OCI-LY1 (cell line): ENCODE data around the gene CLDN5.

Experiments
- H2AFZ ChIP-seq: fragments of 200-600 bp; sonication (generic), shearing (Covaris generic); 2 replicates; pipeline ENCODE4 v1.6.0; 2014; ENCODE audit warnings: antibody characterized with exemption, mild to moderate bottlenecking, low read length
- H3F3A ChIP-seq: fragments of 200-600 bp; sonication (generic), shearing (Covaris generic); 2 replicates; pipeline ENCODE4 v1.6.0; 2014; ENCODE audit warnings: mild to moderate bottlenecking, antibody characterized with exemption, low read length, moderate library complexity; ENCODE audit not compliant: insufficient read depth
- H3K27ac ChIP-seq: fragments of 200-600 bp; sonication (generic); 2 replicates; pipeline ENCODE4 v1.5.1; 2014; ENCODE audit warnings: low read length, mixed run types, mild to moderate bottlenecking, low read depth; ENCODE audit not compliant: poor library complexity, severe bottlenecking
- H3K27me3 ChIP-seq: fragments of 200-600 bp; sonication (generic); 2 replicates; pipeline ENCODE4 v1.6.0; 2014; ENCODE audit warnings: antibody characterized with exemption, mild to moderate bottlenecking, low read length, moderate library complexity; ENCODE audit not compliant: insufficient read depth
- H3K36me3 ChIP-seq: fragments of 200-600 bp; sonication (generic); 2 replicates; pipeline ENCODE4 v1.6.1; 2014; ENCODE audit warnings: mild to moderate bottlenecking, antibody characterized with exemption, low read length, moderate library complexity, mixed read lengths; ENCODE audit not compliant: insufficient read depth
- H3K4me1 ChIP-seq: fragments of 200-600 bp; sonication (generic); 2 replicates; pipeline ENCODE4 v1.5.1; 2014; ENCODE audit warnings: mild to moderate bottlenecking, low read length, moderate library complexity; ENCODE audit not compliant: insufficient read depth, severe bottlenecking
- H3K4me2 ChIP-seq: fragments of 200-600 bp; sonication (generic), shearing (Covaris generic); 2 replicates; pipeline ENCODE4 v1.6.1; 2014; ENCODE audit warnings: low read length
- H3K4me3 ChIP-seq: fragments of 200-600 bp; sonication (generic); 2 replicates; pipeline ENCODE4 v1.5.1; 2014; ENCODE audit warnings: low read length, low read depth, mild to moderate bottlenecking, mixed read lengths; ENCODE audit not compliant: poor library complexity, severe bottlenecking
- H3K79me2 ChIP-seq: fragments of 200-600 bp; shearing (Covaris generic); 2 replicates; pipeline ENCODE4 v1.6.1; 2016; ENCODE audit warnings: mixed run types, low read length, mixed read lengths; ENCODE audit not compliant: insufficient read depth
- H3K9ac ChIP-seq: fragments of 200-600 bp; sonication (generic), shearing (Covaris generic); 2 replicates; pipeline ENCODE4 v1.6.1; 2014; ENCODE audit warnings: mild to moderate bottlenecking, low read length, mixed read lengths
- H3K9me2 ChIP-seq: fragments of 200-600 bp; sonication (generic), shearing (Covaris generic); 2 replicates; pipeline ENCODE4 v1.6.1; 2014; ENCODE audit warnings: low read depth, mild to moderate bottlenecking, low read length, mixed read lengths
- H3K9me3 ChIP-seq: fragments of 200-600 bp; shearing (Covaris generic); 2 replicates; pipeline ENCODE4 v1.6.1; 2014; ENCODE audit warnings: low read length, mixed read lengths
- H4K20me1 ChIP-seq: fragments of 200-600 bp; sonication (generic), shearing (Covaris generic); 2 replicates; pipeline ENCODE4 v1.6.0; 2016; ENCODE audit warnings: mild to moderate bottlenecking, low read length; ENCODE audit not compliant: insufficient read depth
- EZH2 ChIP-seq: fragments of 200-600 bp; sonication (generic), shearing (Covaris generic); IDR thresholded peaks from 2 replicates; pipeline ENCODE4 v1.8.0; 2017; ENCODE audit warnings: borderline replicate concordance, mixed run types, mild to moderate bottlenecking, antibody characterized with exemption, low read length, moderate library complexity, mixed read lengths
- TF ChIP-seq, protein P1 (sequence below): fragments of 200-600 bp; sonication (generic), shearing (Covaris generic); IDR thresholded peaks from 2 replicates; pipeline ENCODE4 v1.5.1; 2017; ENCODE audit warnings: mild to moderate bottlenecking, antibody characterized with exemption, low read length, moderate library complexity, mixed read lengths

CLDN5 gene

DNA sequence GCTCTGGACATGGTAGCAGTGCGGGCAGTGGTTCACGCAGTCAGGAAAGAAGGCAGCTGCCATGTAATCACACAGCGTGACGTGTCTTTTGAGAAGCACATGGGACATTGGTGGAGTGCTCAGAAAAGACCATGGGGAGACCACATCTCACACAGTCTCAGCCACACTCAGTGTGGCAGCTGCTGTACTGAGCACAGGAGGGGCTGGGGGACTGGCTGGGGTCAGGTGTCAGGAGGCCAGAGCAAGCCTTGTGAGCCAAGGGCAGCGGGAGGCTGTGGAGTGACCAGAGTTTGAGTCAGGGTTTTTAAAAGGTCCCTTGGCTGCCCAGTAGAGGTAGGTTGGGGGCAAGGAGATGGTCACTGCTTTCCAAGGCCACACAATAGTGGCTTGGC is 18.5 kb downstream of the CLDN5 start:
- Histone ChIP-seq H3K27ac (no peak overlapping the region), H3K79me2 (no peaks in the 10 kb centered on the region), H3K4me1 (no peaks in the 10 kb centered on the region), H3K4me2 (no peak overlapping the region), H3K36me3 (peaks cover 44% of the 10 kb centered on the region), H3K27me3 (no peaks in the 10 kb centered on the region), H3K9me2 (no peaks in the 10 kb centered on the region), H3K9ac (no peak overlapping the region), H2AFZ (no peak overlapping the region), H3K9me3 (no peaks in the 10 kb centered on the region), H4K20me1 (no peaks in the 10 kb centered on the region), H3K4me3 (no peak overlapping the region), H3F3A (no peaks in the 10 kb centered on the region)
- TF ChIP-seq, protein P1, sequence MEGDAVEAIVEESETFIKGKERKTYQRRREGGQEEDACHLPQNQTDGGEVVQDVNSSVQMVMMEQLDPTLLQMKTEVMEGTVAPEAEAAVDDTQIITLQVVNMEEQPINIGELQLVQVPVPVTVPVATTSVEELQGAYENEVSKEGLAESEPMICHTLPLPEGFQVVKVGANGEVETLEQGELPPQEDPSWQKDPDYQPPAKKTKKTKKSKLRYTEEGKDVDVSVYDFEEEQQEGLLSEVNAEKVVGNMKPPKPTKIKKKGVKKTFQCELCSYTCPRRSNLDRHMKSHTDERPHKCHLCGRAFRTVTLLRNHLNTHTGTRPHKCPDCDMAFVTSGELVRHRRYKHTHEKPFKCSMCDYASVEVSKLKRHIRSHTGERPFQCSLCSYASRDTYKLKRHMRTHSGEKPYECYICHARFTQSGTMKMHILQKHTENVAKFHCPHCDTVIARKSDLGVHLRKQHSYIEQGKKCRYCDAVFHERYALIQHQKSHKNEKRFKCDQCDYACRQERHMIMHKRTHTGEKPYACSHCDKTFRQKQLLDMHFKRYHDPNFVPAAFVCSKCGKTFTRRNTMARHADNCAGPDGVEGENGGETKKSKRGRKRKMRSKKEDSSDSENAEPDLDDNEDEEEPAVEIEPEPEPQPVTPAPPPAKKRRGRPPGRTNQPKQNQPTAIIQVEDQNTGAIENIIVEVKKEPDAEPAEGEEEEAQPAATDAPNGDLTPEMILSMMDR: no peak

DNA sequence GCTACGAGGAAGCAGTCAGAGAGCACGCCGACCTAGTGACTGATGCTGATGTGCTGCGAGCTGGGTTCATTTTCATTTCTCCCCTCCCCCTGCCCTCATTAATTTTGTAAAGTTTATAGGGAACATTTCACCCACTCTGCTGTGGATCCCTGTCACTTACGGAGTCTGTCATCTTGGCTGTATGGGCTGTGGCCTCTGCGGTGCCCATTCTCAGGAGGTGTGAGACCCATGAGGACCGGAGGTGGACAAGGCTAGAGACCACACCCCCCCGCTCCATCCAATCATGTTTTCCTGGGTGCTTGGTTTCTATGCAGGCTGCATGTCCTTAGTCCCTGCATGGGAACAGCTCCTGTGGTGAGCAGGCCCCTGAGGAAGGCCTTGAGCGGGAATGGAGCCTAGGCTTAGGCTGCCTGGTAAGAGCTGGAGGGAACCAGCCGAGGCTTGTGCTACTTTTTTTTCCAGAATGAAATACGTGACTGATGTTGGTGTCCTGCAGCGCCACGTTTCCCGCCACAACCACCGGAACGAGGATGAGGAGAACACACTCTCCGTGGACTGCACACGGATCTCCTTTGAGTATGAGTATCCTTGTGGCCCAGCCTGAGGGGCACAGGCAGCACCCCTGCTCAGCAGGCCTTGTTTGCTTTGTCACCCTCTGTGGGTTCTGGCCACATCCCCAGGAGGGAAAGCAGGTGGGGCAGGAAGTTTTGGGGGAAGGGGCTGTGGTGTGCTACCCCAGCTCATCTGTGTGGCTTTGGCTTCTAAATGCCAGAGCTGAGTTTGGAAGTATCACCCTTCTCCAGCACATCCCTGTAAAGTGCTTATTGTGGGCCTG is 19.1 kb downstream of the CLDN5 start:
- Histone ChIP-seq H3K9me2 (no peaks in the 10 kb centered on the region), H3K4me3 (no peak overlapping the region), H3F3A (no peaks in the 10 kb centered on the region), H3K79me2 (no peaks in the 10 kb centered on the region), H3K27me3 (no peaks in the 10 kb centered on the region), H2AFZ (no peak overlapping the region), H3K4me2 (no peak overlapping the region), H3K9ac (no peak overlapping the region), H3K9me3 (no peaks in the 10 kb centered on the region), H3K4me1 (no peaks in the 10 kb centered on the region), H3K27ac (no peak overlapping the region), H4K20me1 (no peaks in the 10 kb centered on the region), H3K36me3 (peaks cover 39% of the 10 kb centered on the region)
- TF ChIP-seq, protein P1: no peak
- TF ChIP-seq EZH2: no peak

DNA sequence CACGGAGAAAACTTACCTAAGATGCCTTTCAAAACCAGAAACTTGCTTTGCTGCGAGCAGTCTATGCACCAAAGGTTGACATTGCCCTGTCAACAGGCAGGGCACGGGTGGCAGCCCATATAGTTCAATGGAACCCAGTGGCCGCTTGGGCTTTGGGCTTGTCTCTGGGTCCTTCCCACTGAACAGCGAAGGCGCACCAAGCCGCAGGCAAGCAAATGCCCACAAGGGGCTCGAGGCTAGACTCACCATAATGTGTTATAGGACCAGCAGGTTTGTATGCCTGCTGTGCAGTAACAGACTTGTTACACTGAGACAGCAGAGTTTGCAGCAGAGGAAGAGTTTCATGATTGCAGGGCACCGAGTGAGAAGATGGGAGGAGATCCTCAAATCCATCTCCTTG is 20.3 kb downstream of the CLDN5 start:
- Histone ChIP-seq H3K27me3 (no peaks in the 10 kb centered on the region), H4K20me1 (no peaks in the 10 kb centered on the region), H3K9me3 (no peaks in the 10 kb centered on the region), H3K9ac (no peak overlapping the region), H3K4me1 (no peaks in the 10 kb centered on the region), H3K9me2 (no peaks in the 10 kb centered on the region), H3F3A (no peaks in the 10 kb centered on the region), H3K4me2 (no peak overlapping the region), H3K36me3 (peaks cover 45% of the 10 kb centered on the region), H3K4me3 (no peak overlapping the region), H2AFZ (no peak overlapping the region), H3K79me2 (no peaks in the 10 kb centered on the region), H3K27ac (no peak overlapping the region)
- TF ChIP-seq EZH2: no peak
- TF ChIP-seq, protein P1: no peak
